Central memory CD4-positive, alpha-beta T cell (primary cell): ENCODE data around the gene NBEAL2.
"Not testable (repeated sequence)": the region's sequence is repeated elsewhere in the genome, so short reads cannot be mapped to it uniquely, and the experiment has no call there.

Experiments used
- DNase-seq: peaks from one replicate; pipeline ENCODE4 v3.0.0; 2022

NBEAL2 gene

GRCh38 chr3:47016086-47016933 lies 36.8 kb downstream of the NBEAL2 start:
- no peak for DNase-seq

- no peak for DNase-seq
These were observed 37.5 kb downstream of the NBEAL2 start for GRCh38 chr3:47016934-47017435.

GRCh38 chr3:47017504-47018268 lies 38.2 kb downstream of the NBEAL2 start:
- no peak for DNase-seq

DNA sequence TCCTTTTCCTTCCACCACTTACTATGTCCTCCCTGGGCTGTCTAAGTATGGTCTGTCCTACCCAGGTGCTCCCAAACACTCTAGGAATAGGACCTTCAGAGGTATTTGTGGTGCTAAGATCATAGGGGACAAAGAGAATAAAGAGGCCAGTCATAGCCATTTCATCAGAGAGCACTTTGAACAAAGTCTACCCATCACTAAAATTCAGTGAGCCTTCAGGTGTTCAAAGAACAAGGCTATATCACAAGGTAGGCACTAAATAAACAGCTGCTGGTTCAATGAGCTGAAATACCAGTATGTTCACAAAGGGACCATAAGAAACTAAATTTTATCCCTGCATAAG lies 38.8 kb downstream of the NBEAL2 start:
- no peak for DNase-seq

GRCh38 chr3:47019201-47019600 lies 39.7 kb downstream of the NBEAL2 start:
- no peak for DNase-seq

DNA sequence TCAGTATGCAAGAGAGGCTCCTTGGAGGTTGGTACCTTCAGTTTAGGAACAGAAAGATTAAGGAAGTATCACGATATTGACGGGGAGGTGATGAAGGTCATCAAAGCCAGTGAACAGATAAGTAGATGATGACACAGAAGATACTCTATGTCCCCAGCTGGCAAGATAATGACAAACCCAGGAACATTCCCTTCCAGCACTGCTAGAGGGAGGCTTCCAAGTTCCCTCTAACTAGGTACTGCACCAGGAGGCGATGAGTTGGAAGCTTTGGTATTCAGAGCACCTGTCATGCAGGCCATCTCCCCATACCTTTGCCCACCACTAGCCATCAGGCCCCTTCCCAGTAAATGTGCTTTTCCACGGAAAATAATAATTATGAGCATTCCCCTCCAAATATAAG lies 40.8 kb downstream of the NBEAL2 start:
- no peak for DNase-seq

DNA sequence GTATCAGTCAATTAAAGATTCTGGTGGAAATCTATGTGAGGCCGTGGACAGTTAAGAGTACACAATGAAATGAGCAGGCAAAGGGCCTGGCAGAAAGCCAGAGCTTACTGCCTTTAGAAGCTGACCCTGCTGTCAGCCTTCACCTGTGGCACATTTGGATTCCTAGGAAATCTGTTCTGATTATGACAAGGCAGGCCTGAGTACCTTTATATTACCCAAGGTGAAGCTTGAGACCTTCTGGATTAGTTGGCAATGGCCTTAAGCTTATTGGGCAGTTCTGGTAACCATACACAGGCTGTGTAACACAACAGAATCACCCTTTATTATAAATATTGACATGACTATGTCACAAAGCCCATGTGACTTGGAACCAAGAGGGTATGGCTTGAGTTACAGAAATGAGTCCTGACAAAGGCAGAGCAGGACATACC lies 43.2 kb downstream of the NBEAL2 start:
- DNase-seq: no peak

DNA sequence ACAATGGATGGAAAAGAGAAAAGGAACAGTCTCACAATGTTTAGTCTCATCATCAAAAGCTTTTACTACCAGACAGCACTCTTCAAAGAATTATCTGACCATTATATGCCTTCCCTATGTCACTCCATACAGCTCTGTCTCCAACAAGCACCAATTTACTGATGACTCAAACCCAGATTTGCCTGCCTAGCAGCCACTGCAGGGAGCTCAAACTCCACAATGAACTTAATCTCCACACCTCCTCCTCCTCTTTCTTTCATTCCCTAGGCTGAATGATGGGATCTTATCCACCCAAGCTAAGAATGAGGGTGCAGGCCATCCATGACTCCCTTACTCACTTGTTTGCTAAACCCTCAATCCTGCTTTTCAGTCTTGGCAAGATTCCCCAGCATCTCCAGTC lies 45.5 kb downstream of the NBEAL2 start:
- DNase-seq: no peak

DNA sequence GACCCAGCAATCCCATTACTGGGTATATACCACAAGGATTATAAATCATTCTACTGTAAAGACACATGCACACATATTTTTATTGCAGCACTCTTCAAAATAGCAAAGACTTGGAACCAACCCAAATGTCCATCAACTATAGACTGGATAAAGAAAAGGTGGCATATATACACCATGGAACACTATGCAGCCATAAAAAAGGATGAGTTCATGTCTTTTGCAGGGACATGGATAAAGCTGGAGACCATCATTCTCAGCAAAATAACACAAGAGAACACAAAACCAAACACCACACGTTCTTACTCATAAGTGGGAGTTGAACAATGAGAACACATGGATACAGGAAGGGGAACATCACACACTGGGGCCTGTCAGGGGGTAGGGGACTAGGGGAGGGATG lies 47.0 kb downstream of the NBEAL2 start:
- not testable (repeated sequence) for DNase-seq

GRCh38 chr3:47028146-47028545 lies 48.7 kb downstream of the NBEAL2 start:
- no peak for DNase-seq

GRCh38 chr3:47028667-47029066 lies 49.2 kb downstream of the NBEAL2 start:
- no peak for DNase-seq

- DNase-seq: peak; percentile 31
These were observed 51.6 kb downstream of the NBEAL2 start for GRCh38 chr3:47031041-47031440.

GRCh38 chr3:47034868-47035489 lies 55.5 kb downstream of the NBEAL2 start:
- no peak for DNase-seq

DNA sequence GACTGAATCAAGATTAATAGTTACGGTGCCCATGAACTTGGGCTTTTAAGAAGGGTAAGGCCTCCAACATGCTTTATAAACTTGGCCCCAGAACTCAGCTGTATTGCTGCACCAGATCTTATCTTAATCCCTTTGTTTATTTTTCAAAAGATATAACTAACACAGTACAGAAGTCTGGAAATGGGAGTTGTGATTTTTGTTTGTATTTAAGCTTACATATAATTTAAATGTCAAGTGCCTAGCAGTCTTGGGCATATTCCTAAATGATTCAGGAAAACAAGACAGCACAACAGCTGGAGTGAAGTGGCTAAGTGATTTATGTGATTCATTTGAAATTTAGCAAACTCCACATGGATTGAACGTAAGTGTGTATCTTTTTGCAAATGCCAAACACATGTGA lies 56.2 kb downstream of the NBEAL2 start:
- DNase-seq: no peak

- no peak for DNase-seq
These were observed 56.7 kb downstream of the NBEAL2 start for GRCh38 chr3:47036145-47036544.

GRCh38 chr3:47037302-47037701 lies 57.8 kb downstream of the NBEAL2 start:
- not testable (repeated sequence) for DNase-seq

- no peak for DNase-seq
These were observed 61.6 kb downstream of the NBEAL2 start for GRCh38 chr3:47041114-47041513.

DNA sequence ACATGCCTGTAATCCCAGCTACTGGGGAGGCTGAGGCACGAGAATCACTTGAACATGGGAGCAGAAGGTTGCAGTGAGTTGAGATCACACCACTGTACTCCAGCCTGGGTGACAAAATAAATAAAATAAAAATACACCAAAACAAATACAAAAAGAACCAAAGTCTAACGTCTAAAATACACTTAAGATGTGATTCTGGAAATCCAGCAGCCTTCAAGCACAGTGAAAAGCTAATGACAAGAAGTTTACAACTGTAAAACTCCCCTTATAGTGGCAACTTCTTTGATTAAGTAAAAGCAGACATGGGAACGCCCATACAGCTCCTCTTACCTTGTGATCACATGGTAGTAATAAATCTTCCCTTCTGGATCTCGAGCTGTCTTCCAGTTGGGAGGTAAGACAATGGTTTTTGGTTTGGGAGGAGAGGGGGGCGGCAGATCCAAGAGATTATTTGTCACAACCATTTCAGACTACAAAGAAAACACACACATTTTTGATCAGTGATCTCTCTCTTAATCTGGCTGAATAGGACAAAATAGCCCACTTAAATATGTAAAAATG lies 62.8 kb downstream of the NBEAL2 start:
- no peak for DNase-seq

DNA sequence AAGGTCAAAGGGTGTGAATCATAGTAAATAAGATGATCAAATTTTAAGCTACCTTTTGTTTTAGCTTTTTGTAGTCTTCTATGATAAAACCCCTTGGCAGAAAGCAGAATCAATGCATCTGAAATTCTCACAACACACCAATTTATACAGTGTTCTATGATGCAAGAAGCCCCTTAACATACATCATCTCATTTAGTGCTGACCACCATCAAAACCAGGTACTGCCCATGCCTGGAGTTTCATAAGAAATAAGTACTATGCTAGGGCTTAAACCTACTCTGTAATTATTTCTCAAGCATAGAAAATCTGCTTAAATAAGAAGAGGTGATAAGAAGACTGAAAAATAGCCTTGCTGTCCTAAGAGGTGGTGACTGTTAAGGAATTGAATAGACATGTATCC lies 67.6 kb downstream of the NBEAL2 start:
- DNase-seq: no peak

DNA sequence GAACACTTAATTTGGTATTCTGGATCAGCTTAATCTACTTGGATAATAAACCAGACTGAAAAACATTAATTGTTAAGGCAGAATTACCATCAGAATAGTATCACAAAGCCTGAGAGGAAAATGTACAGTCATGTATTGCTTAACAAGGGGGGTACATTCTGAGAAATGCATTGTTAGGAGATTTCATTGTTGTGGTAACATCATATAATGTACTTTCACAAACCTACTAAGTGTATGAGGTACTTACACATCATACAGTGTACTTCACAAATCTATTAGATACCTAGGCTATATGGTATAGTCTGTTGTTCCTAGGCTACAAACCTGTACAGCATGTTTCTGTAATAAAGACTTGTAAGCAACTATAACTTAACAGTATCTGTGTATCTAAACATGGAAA lies 68.2 kb downstream of the NBEAL2 start:
- no peak for DNase-seq

DNA sequence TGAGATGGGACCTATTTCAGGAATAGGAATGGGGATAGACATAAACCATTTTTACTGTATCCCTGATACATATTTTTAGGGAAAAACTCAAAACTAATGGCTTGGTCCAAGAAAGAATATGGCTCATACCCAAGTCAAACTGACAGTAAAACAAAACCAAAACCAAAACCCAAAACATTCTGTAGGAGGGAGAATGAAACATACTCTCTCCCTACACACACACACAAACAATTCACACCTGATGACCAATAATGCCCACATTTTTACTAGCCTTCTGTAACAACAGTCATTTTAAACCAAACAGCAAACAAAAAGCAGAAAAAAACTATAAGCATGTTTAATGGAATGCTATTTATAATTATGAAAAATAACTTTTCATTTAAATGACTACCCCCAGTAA lies 74.9 kb downstream of the NBEAL2 start:
- no peak for DNase-seq

DNA sequence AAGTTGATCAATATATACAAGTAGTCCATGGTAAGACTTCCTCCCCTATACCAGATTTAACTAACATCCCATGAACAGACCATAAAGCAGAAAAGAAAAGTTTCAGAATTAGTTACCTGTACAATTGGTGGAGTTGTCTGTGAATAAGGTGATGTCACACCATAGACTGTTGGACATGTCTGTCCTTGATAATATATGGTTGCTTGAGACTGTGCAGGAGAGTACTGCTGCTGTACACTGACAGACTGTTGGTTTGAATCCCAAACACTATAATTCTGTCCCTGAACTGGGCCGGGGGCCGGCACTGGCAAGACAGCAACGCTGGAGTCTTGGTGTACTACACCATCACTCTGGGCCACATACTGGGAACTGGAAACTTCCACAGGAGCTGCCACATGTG lies 77.2 kb downstream of the NBEAL2 start:
- DNase-seq: no peak

GRCh38 chr3:47057212-47057671 lies 77.8 kb downstream of the NBEAL2 start:
- peak; percentile 87 for DNase-seq
